ENCODE data around the gene CLEC3B. TPM values are rescaled to one million over a fixed set of nuclear protein-coding genes. Genes with fewer than 3 reads are reported as not detected.
"Not testable (repeated sequence)": the region's sequence is repeated elsewhere in the genome, so short reads cannot be mapped to it uniquely, and the experiment has no call there.

Gene CLEC3B, protein sequence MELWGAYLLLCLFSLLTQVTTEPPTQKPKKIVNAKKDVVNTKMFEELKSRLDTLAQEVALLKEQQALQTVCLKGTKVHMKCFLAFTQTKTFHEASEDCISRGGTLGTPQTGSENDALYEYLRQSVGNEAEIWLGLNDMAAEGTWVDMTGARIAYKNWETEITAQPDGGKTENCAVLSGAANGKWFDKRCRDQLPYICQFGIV
- total RNA-seq (1 to 10 TPM; 1.2 to 1.4 TPM), polyA plus RNA-seq (not detected), total RNA-seq (0 to 0.34 (median 0.08) reads per million in 6 experiments)

DNA sequence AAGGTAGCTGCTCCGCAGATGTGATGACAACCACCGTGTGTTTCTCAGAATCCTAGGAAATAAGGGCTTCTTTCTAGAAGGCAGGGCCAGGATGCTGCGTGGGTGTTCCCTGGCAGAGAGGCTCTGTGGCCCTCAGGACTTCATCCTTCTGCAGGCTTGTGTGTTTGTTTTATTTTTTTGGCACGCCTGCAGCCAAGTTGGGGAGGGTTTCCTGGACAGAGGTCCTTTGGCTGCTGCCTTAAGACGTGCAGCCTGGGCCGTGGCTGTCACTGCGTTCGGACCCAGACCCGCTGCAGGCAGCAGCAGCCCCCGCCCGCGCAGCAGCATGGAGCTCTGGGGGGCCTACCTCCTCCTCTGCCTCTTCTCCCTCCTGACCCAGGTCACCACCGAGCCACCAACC is at the start of gene CLEC3B:
Gene CLEC3B, plus strand, starts transcription at position 266 of the 400 bp plus-strand sequence. Its CDS starts 60 bp downstream, at position 326.
- Mint-ChIP-seq H3K27me3 (peaks cover 0 to 15% (median 2%) of the 10 kb centered on the region in 5 donors), H3K4me3 (peak within 1 kb of the TSS in 1 of 10 donors; percentile 34), H3K27ac (peak within 1 kb of the TSS in 1 of 10 donors; percentile 55), H3K4me1 (peaks cover 5 to 11% (median 9%) of the 10 kb centered on the region in 4 donors), H3K36me3 (peaks cover 0 to 2% (median 0%) of the 10 kb centered on the region in 3 donors), H3K9me3 (no peaks in the 10 kb centered on the region)
- ATAC-seq = no peak
- DNase-seq = no peak
- POLR2A ChIA-PET = no interaction called here

DNA sequence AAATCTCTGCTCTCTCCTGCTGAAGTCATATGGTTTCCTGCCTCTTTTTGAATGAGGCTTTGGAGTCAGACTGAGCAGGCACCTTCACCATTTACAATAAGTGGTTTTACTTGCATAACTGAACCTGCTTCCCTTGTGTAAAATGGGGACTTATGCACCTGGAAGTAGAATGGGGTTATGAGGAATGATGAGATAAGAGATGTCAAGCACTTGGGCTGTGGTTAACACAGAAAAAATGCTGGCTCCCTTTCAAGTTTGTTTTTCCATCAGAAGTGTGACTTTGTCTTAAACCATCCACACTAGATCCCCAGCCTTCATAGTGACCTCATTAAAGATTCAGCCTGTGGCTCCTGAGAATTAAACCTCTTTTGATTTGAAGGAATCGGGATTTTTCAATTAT is 44.9 kb upstream of the CLEC3B start:
- H3K9me3 Mint-ChIP-seq = no peaks in the 10 kb centered on the region
- H3K27ac Mint-ChIP-seq = no peak overlapping the region
- POLR2A ChIA-PET = no interaction called here
- H3K36me3 Mint-ChIP-seq = peaks cover 0 to 9% (median 3%) of the 10 kb centered on the region in 3 donors
- H3K4me3 Mint-ChIP-seq = peak overlapping the region in 3 of 10 donors; percentile 6 to 29 (median 20)
- H3K27me3 Mint-ChIP-seq = no peaks in the 10 kb centered on the region
- ATAC-seq (no peak), DNase-seq (no peak)
- peaks cover 27 to 90% (median 86%) of the 10 kb centered on the region in 4 donors for H3K4me1 Mint-ChIP-seq

GRCh38 chr3:44981751-44982150 is 44.4 kb upstream of the CLEC3B start:
- Mint-ChIP-seq H3K27ac (peak overlapping the region in 5 of 10 donors; percentile 7 to 90 (median 42)), H3K4me3 (peak overlapping the region in 6 of 10 donors; percentile 12 to 38 (median 26)), H3K4me1 (peaks cover 27 to 86% (median 84%) of the 10 kb centered on the region in 4 donors), H3K36me3 (peaks cover 0 to 9% (median 3%) of the 10 kb centered on the region in 3 donors), H3K9me3 (no peaks in the 10 kb centered on the region), H3K27me3 (no peaks in the 10 kb centered on the region)
- DNase-seq = peak in 2 of 10 donors; percentile 4 to 20
- ATAC-seq = peak; percentile 54 to 78
- POLR2A ChIA-PET = no interaction called here

DNA sequence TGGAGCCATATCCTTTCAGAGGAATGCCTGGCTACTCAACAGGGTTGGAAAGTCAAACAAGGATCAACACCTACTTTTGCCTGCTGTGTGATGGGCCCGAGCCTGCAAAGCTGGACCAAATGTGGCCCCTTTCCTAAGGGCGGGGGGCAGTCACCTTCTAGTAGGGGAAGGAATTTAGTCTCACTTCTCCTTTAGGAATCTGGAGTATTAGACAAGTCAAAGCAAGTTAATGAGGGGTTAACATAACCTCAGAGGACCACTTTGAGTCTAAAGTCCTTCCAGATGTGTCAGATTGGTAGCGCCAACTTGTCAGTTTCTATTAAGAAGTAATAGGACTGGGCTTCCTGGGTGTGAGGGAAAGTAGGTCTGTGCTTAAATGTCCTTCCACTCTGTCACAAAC is 43.3 kb upstream of the CLEC3B start:
- no peaks in the 10 kb centered on the region for H3K9me3 Mint-ChIP-seq
- H3K27me3 Mint-ChIP-seq = no peaks in the 10 kb centered on the region
- peaks cover 26 to 85% (median 83%) of the 10 kb centered on the region in 4 donors for H3K4me1 Mint-ChIP-seq
- H3K36me3 Mint-ChIP-seq = peaks cover 0 to 9% (median 3%) of the 10 kb centered on the region in 3 donors
- peak overlapping the region in 3 of 10 donors; percentile 17 to 44 (median 37) for H3K27ac Mint-ChIP-seq
- POLR2A ChIA-PET = interaction anchor here (0.7 kb wide), 1 partner anchor 23 kb away, joined by 3 read pairs; no protein-coding TSS in a partner anchor
- no peak for DNase-seq
- no peak for ATAC-seq
- peak overlapping the region in 1 of 10 donors; percentile 29 for H3K4me3 Mint-ChIP-seq

DNA sequence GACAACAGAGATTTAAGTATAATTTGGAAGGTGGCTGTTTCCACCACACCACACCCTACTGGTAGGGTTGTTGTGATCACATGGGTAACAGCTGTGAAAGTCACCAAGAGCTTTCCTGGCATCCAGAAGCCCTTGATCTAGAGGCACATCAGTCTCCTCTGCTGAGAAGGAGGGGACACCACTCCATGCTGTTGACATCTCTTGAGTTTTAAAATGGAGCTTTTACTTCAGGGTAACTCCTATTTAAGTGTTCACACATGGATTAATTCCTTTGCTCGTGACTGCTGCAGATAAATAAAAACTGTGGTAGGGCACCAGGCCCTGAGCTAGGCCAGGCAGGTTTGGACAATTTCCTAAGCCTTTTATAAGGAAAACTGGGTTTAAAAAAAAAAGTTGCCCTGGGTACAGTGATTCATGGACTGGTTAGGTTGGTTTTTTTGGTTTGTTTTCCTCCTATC is 42.6 kb upstream of the CLEC3B start:
- ATAC-seq = no peak
- POLR2A ChIA-PET = interaction anchor here (0.7 to 1.5 kb wide), 2 partner anchors 12 to 22 kb away, joined by 3 read pairs; no protein-coding TSS in a partner anchor
- H3K4me3 Mint-ChIP-seq = no peak overlapping the region
- no peak for DNase-seq
- no peaks in the 10 kb centered on the region for H3K9me3 Mint-ChIP-seq
- no peaks in the 10 kb centered on the region for H3K27me3 Mint-ChIP-seq
- peak overlapping the region in 2 of 10 donors; percentile 33 to 44 for H3K27ac Mint-ChIP-seq
- peaks cover 23 to 87% (median 82%) of the 10 kb centered on the region in 4 donors for H3K4me1 Mint-ChIP-seq
- H3K36me3 Mint-ChIP-seq = peaks cover 0 to 7% (median 3%) of the 10 kb centered on the region in 3 donors

DNA sequence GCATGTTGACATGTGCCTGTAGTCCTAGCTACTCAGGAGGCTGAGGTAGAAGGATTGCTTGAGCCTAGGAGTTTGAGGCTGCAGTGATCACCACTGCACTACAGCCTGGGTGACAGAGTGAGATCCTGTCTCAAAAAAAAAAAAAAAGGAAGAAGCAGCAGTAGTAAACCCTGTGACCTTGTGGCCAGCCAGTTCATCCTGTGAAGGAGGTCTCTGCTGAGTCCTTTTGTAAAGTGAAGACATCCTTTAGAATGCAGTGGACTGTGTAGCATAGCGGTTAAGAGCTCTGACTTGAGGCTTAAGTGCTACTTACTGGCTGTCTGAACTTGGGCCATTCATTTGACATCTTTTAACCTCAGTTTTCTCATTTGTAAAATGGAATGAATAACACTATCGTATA is 41.8 kb upstream of the CLEC3B start:
- Mint-ChIP-seq H3K4me1 (peaks cover 29 to 87% (median 82%) of the 10 kb centered on the region in 4 donors), H3K36me3 (peaks cover 0 to 10% (median 7%) of the 10 kb centered on the region in 3 donors), H3K27ac (no peak overlapping the region), H3K9me3 (no peaks in the 10 kb centered on the region), H3K27me3 (no peaks in the 10 kb centered on the region), H3K4me3 (peak overlapping the region in 1 of 10 donors; percentile 4)
- peak in 1 of 2 donors; percentile 33 for ATAC-seq
- POLR2A ChIA-PET = interaction anchor here (0.8 to 2.5 kb wide), 3 partner anchors 8 to 21 kb away, joined by 3 to 8 read pairs (median 3); partner anchors contain the start of genes EXOSC7 and ZDHHC3
- no peak for DNase-seq

DNA sequence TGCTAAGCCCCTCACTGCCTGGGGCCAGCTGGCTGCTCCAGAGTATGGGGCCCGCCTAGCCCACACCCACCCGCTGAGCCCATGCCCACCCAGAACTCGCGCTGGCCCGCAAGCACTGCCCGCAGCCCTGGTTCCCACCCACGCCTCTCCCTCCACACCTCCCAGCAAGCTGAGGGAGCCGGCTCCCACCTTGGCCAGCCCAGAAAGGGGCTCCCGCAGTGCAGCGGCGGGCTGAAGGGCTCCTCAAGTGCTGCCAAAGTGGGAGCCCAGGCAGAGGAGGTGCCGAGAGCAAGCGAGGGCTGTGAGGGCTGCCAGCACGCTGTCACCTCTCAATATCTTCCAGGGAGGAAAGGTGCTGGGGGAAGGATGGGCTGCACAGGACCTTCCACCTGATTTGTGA is 39.8 kb upstream of the CLEC3B start:
- H3K27ac Mint-ChIP-seq, H3K27me3 Mint-ChIP-seq, H3K9me3 Mint-ChIP-seq, H3K4me3 Mint-ChIP-seq, ATAC-seq, DNase-seq: not testable (repeated sequence)
- peaks cover 0 to 29% (median 8%) of the 10 kb centered on the region in 3 donors for H3K36me3 Mint-ChIP-seq
- POLR2A ChIA-PET = interaction anchor here (2.5 kb wide), 1 partner anchor 10 kb away, joined by 8 read pairs; the partner anchor contains the start of genes EXOSC7 and ZDHHC3
- peaks cover 29 to 87% (median 81%) of the 10 kb centered on the region in 4 donors for H3K4me1 Mint-ChIP-seq

- ATAC-seq = no peak
- Mint-ChIP-seq H3K27ac (no peak overlapping the region), H3K4me3 (no peak overlapping the region), H3K4me1 (peaks cover 30 to 87% (median 80%) of the 10 kb centered on the region in 4 donors), H3K27me3 (no peaks in the 10 kb centered on the region), H3K36me3 (peaks cover 0 to 35% (median 8%) of the 10 kb centered on the region in 3 donors), H3K9me3 (no peaks in the 10 kb centered on the region)
- POLR2A ChIA-PET = interaction anchor here (0.6 kb wide), 1 partner anchor 13 kb away, joined by 5 read pairs; no protein-coding TSS in a partner anchor
- DNase-seq = no peak
These were observed 38.8 kb upstream of the CLEC3B start for GRCh38 chr3:44987332-44987731.

- H3K27ac Mint-ChIP-seq = no peak overlapping the region
- no peaks in the 10 kb centered on the region for H3K9me3 Mint-ChIP-seq
- ATAC-seq (peak; percentile 37 to 42), DNase-seq (no peak)
- POLR2A ChIA-PET = no interaction called here
- no peak overlapping the region for H3K4me3 Mint-ChIP-seq
- peaks cover 31 to 87% (median 80%) of the 10 kb centered on the region in 4 donors for H3K4me1 Mint-ChIP-seq
- peaks cover 0 to 36% (median 8%) of the 10 kb centered on the region in 3 donors for H3K36me3 Mint-ChIP-seq
- H3K27me3 Mint-ChIP-seq = no peaks in the 10 kb centered on the region
These were observed 38.0 kb upstream of the CLEC3B start for GRCh38 chr3:44988073-44988472.

- DNase-seq (no peak), ATAC-seq (no peak)
- Mint-ChIP-seq H3K9me3 (no peaks in the 10 kb centered on the region), H3K4me3 (no peak overlapping the region), H3K36me3 (peaks cover 0 to 44% (median 8%) of the 10 kb centered on the region in 3 donors), H3K4me1 (peaks cover 34 to 84% (median 74%) of the 10 kb centered on the region in 4 donors), H3K27ac (peak overlapping the region in 1 of 10 donors; percentile 15), H3K27me3 (no peaks in the 10 kb centered on the region)
- POLR2A ChIA-PET = interaction anchor here (0.7 kb wide), 1 partner anchor 13 kb away, joined by 3 read pairs; the partner anchor contains the start of gene EXOSC7
These were observed 37.0 kb upstream of the CLEC3B start for GRCh38 chr3:44989141-44989540.

DNA sequence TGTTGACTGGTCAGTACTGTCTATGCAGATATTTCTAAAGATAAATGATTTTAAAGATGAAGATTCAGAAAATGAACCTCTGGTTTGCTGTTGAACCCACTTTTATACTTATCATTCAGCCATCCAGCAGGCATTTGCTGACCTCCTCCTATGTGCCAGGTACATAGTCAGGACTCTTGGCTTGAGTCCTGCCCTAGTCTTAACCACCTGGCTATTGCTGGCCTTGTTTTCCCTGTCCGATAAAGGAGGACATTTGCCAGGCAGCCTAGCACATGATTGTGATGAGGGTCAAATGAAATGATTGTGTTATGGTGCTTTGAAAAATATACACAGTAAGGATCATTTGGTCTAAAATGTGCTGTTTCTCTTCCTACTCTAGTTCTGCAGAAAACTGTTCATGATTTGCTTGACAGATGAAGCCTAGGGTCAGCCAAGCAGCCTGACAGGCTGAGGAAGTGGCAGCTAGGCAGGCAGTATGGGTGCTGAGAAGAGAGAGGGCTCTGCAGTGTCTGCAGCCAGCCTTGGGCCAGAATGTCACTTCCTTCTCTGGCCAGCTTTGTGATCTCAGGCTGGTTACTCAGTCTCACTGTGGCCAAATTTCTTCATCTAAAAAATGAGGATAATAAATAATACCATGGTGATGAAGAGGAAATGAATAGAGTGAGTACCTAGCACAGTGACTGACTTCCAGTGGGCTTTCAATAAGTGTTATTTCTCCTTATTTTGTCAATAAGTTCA is 36.3 kb upstream of the CLEC3B start:
- peaks cover 0 to 50% (median 8%) of the 10 kb centered on the region in 3 donors for H3K36me3 Mint-ChIP-seq
- POLR2A ChIA-PET = interaction anchor here (0.6 kb wide), 1 partner anchor 14 kb away, joined by 4 read pairs; the partner anchor contains the start of genes EXOSC7 and ZDHHC3

GRCh38 chr3:44991326-44991725 is 34.8 kb upstream of the CLEC3B start:
- Mint-ChIP-seq H3K27me3 (no peaks in the 10 kb centered on the region), H3K9me3 (no peaks in the 10 kb centered on the region), H3K4me1 (peaks cover 31 to 85% (median 65%) of the 10 kb centered on the region in 4 donors), H3K4me3 (peak overlapping the region in 5 of 10 donors; percentile 5 to 67 (median 63)), H3K36me3 (peaks cover 0 to 58% (median 8%) of the 10 kb centered on the region in 3 donors), H3K27ac (peak overlapping the region in 7 of 10 donors; percentile 7 to 79 (median 46))
- ATAC-seq = peak; percentile 65 to 85
- peak in 2 of 10 donors; percentile 22 to 49 for DNase-seq
- POLR2A ChIA-PET = interaction anchor here (2.2 kb wide), 1 partner anchor 15 kb away, joined by 5 read pairs; the partner anchor contains the start of genes EXOSC7 and ZDHHC3

More for the DNA sequence above, 36.3 kb upstream of the CLEC3B start:
- H3K4me1 Mint-ChIP-seq = peaks cover 36 to 83% (median 69%) of the 10 kb centered on the region in 4 donors
- H3K27ac Mint-ChIP-seq = no peak overlapping the region
- H3K9me3 Mint-ChIP-seq = no peaks in the 10 kb centered on the region
- ATAC-seq = no peak
- H3K27me3 Mint-ChIP-seq = no peaks in the 10 kb centered on the region
- no peak for DNase-seq
- no peak overlapping the region for H3K4me3 Mint-ChIP-seq

All from naive thymus-derived CD8-positive, alpha-beta T cell (primary cell).